ENCODE measurements around the gene RBM41.

The RBM41 gene

GRCh38 chrX:107025545-107025944, 93.1 kb downstream of the RBM41 start:
- DNase-seq = peak in 1 of 2 experiments; percentile 20

- DNase-seq = no peak
Observed at GRCh38 chrX:107014936-107015335, 103.7 kb downstream of the RBM41 start.

Data from NCI-H446 (cell line).